ENCODE data around the gene AAMDC. TPM values are rescaled to one million over a fixed set of nuclear protein-coding genes. Genes with fewer than 3 reads are reported as not detected.

The AAMDC gene
- total RNA-seq, 1 experiment from 2014 or later: 20.7 TPM

DNA sequence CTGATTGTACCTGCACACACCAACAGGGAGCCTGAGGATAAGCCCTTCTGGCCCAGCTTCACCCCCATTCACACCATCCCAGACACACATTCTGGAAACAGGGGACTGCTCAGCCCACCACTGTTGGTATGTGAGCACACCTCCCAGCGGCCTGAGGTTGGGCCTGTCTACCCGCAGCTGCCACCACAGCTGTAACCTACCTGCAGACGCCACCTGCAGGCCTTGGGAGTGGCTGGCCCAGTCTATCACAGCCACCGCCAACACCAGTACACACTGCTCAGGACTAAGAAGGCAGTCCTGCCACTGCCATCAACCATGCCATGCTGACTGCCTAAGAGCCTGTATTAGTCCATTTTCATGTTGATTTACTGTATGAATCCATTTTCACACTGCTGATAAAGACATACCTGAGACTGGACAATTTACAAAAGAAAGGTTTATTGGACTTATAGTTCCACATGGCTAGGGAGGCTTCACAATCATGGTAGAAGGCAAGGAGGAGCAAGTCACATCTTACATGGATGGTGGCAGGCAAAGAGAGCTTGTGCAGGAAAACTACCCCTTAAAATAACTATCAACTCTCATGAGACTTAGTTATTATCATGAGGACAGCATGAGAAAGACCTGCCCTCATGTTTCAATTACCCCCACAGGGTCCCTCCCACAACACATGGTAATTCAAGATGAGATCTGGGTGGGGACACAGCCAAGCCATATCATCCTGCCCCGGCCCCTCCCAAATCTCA, 31.0 kb upstream of the AAMDC start:
- no peak overlapping the region for H2BK15ac ChIP-seq (ENCODE audit: low read depth, low read length)
- H3K9me3 Mint-ChIP-seq: peaks cover 35 to 40% of the 10 kb centered on the region in 2 experiments
- H4K8ac ChIP-seq (replicated peaks; ENCODE audit: insufficient read length, low read depth, low read length): no peak overlapping the region
- H2BK5ac ChIP-seq (ENCODE audit: insufficient read length, low read length): no peak overlapping the region
- no peak overlapping the region for H4K5ac ChIP-seq (ENCODE audit: insufficient read length, low read depth, low read length)
- H3K56ac ChIP-seq (ENCODE audit: insufficient read length, low read depth, low read length): no peak overlapping the region
- H3K79me2 ChIP-seq (ENCODE audit: insufficient read depth, low read length): peaks cover 23% of the 10 kb centered on the region; the same call in 1 of the 2 replicates
- DNase-seq: peak; percentile 64
- no peak overlapping the region for H3K27ac ChIP-seq (ENCODE audit: insufficient read length, low read depth, low read length)
- peaks cover 2% of the 10 kb centered on the region for H4K20me1 ChIP-seq (ENCODE audit: control insufficient read depth, insufficient read depth, insufficient read length)
- peaks cover 31 to 37% of the 10 kb centered on the region in 2 experiments for H3K4me1 Mint-ChIP-seq
- no peak overlapping the region for H3K23ac ChIP-seq (ENCODE audit: insufficient read length, low read depth, low read length)
- no peak overlapping the region for H3K14ac ChIP-seq (ENCODE audit: insufficient read depth, low read length)
- peaks cover 9% of the 10 kb centered on the region for H3K79me1 ChIP-seq (ENCODE audit: insufficient read depth, low read depth, low read length, poor library complexity, severe bottlenecking)
- no peak overlapping the region for H3K4me2 ChIP-seq (ENCODE audit: insufficient read depth, insufficient read length, low read length)
- H3K4me1 ChIP-seq (ENCODE audit: insufficient read depth, low read length): no peaks in the 10 kb centered on the region
- TF ChIP-seq, protein P1, sequence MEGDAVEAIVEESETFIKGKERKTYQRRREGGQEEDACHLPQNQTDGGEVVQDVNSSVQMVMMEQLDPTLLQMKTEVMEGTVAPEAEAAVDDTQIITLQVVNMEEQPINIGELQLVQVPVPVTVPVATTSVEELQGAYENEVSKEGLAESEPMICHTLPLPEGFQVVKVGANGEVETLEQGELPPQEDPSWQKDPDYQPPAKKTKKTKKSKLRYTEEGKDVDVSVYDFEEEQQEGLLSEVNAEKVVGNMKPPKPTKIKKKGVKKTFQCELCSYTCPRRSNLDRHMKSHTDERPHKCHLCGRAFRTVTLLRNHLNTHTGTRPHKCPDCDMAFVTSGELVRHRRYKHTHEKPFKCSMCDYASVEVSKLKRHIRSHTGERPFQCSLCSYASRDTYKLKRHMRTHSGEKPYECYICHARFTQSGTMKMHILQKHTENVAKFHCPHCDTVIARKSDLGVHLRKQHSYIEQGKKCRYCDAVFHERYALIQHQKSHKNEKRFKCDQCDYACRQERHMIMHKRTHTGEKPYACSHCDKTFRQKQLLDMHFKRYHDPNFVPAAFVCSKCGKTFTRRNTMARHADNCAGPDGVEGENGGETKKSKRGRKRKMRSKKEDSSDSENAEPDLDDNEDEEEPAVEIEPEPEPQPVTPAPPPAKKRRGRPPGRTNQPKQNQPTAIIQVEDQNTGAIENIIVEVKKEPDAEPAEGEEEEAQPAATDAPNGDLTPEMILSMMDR (conservative IDR thresholded peaks at IDR 0.05): peak; percentile 53; the same call in 2 of the 3 replicates
- no peak overlapping the region for H3T11ph ChIP-seq (ENCODE audit: low read length)
- no peaks in the 10 kb centered on the region for H3K23me2 ChIP-seq (ENCODE audit: insufficient read length, low read depth, low read length, poor library complexity, severe bottlenecking)
- no peak overlapping the region for H2BK12ac ChIP-seq (ENCODE audit: insufficient read length, low read depth, low read length)
- H3K4ac ChIP-seq (ENCODE audit: low read depth, low read length): no peak overlapping the region
- no peak overlapping the region for H3K9ac ChIP-seq (ENCODE audit: extremely low read depth, insufficient read length, low read length)
- H2BK120ac ChIP-seq (ENCODE audit: low read depth, low read length, poor library complexity, severe bottlenecking): no peak overlapping the region
- H2AFZ ChIP-seq (ENCODE audit: low read length): no peak overlapping the region
- H3K4me3 Mint-ChIP-seq: no peak overlapping the region
- no peak overlapping the region for H2AK5ac ChIP-seq (ENCODE audit: insufficient read length, low read length)
- peaks cover 43 to 50% (median 48%) of the 10 kb centered on the region in 3 experiments for H3K36me3 Mint-ChIP-seq (ENCODE audit: insufficient read depth in 1 of 3, low read depth in 3 of 3)
- peak overlapping the region in 1 of 3 experiments; percentile 76; a peak in 3 of 7 replicates for H3K27ac Mint-ChIP-seq
- no CpG with 5 or more reads among the region's 5 CpGs for WGBS (ENCODE audit: extremely low coverage, insufficient read length, low lambda C conversion rate)
- no peak overlapping the region for H4K91ac ChIP-seq (ENCODE audit: insufficient read length, low read depth, low read length)
- no peak overlapping the region for H2BK20ac ChIP-seq (ENCODE audit: low read depth, low read length, poor library complexity, severe bottlenecking)
- no peak overlapping the region for H3K18ac ChIP-seq (ENCODE audit: insufficient read length, low read depth, low read length)
- H3K27me3 ChIP-seq (ENCODE audit: insufficient read depth, low read length): no peaks in the 10 kb centered on the region
- no peaks in the 10 kb centered on the region for H3K27me3 Mint-ChIP-seq (ENCODE audit: low read depth)
- no peaks in the 10 kb centered on the region for H3K9me3 ChIP-seq (ENCODE audit: control insufficient read depth, low read depth, low read length)

Measured in H9 (cell line).